ENCODE measurements around the gene CCNE1.

The CCNE1 gene

GRCh38 chr19:29771708-29772414 lies 39.9 kb upstream of the CCNE1 start:
- no peak for TF ChIP-seq SIN3A (IDR thresholded peaks at IDR 0.05; ENCODE audit: borderline replicate concordance, insufficient read depth, low read length)
- TF ChIP-seq POLR2AphosphoS5 (IDR thresholded peaks at IDR 0.05; ENCODE audit: low read depth, low read length), result no peak
- no peak for TF ChIP-seq REST (IDR thresholded peaks at IDR 0.05; ENCODE audit: insufficient read depth in 1 of 2, low read depth in 2 of 2, low read length in 2 of 2)
- TF ChIP-seq FOXP2 (optimal IDR thresholded peaks at IDR 0.05; ENCODE audit: borderline replicate concordance, extremely low read depth, extremely low read length, insufficient read depth), result no peak
- TF ChIP-seq TAF1 (IDR thresholded peaks at IDR 0.05; ENCODE audit: borderline replicate concordance, insufficient read depth, low read length), result no peak

DNA sequence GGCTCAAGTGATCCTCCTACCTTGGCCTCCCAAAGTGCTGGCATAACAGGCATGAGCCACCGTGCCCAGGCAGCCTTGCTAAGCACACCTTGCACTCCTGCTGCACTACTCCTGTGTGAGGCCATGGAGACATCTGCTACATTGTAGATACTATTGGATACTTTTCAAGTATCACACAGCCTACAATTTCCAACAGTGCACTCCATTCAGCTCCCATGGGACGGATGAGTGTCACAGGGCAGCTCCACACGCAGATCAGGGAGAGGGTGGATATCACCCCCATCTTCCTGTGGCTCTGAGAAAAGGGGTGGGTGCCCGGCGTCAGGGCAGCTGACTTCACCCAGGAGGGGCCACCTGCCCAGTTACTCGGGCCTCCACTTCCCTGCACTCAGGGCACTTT lies 39.1 kb upstream of the CCNE1 start:
- no peak for TF ChIP-seq POLR2AphosphoS5 (IDR thresholded peaks at IDR 0.05; ENCODE audit: low read depth, low read length)
- no peak for TF ChIP-seq SIN3A (IDR thresholded peaks at IDR 0.05; ENCODE audit: borderline replicate concordance, insufficient read depth, low read length)
- no peak for TF ChIP-seq TAF1 (IDR thresholded peaks at IDR 0.05; ENCODE audit: borderline replicate concordance, insufficient read depth, low read length)
- no peak for TF ChIP-seq REST (IDR thresholded peaks at IDR 0.05; ENCODE audit: insufficient read depth in 1 of 2, low read depth in 2 of 2, low read length in 2 of 2)
- no peak for TF ChIP-seq FOXP2 (optimal IDR thresholded peaks at IDR 0.05; ENCODE audit: borderline replicate concordance, extremely low read depth, extremely low read length, insufficient read depth)

DNA sequence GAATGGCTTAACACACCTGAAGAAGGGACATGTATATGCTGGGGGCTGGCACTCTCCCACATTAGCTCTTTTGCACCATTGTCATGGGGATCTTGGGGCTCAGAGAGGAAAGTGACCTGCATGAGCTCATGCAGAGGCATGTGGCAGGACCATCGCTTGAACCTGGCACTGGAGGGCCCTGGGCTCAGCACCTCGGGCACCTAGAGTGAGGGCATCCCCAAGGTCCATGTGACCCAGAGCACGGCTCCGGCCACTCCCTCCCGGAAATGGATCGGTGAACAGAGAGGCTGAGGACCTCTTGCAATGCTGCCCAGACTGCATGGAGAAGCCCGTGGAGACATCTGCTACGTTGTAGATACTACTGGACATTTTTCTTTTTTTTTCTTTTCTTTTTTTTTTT lies 38.6 kb upstream of the CCNE1 start:
- TF ChIP-seq TAF1 (IDR thresholded peaks at IDR 0.05; ENCODE audit: borderline replicate concordance, insufficient read depth, low read length) (no peak), REST (IDR thresholded peaks at IDR 0.05; ENCODE audit: insufficient read depth in 1 of 2, low read depth in 2 of 2, low read length in 2 of 2) (no peak), POLR2AphosphoS5 (IDR thresholded peaks at IDR 0.05; ENCODE audit: low read depth, low read length) (no peak), SIN3A (IDR thresholded peaks at IDR 0.05; ENCODE audit: borderline replicate concordance, insufficient read depth, low read length) (no peak), FOXP2 (optimal IDR thresholded peaks at IDR 0.05; ENCODE audit: borderline replicate concordance, extremely low read depth, extremely low read length, insufficient read depth) (no peak)

DNA sequence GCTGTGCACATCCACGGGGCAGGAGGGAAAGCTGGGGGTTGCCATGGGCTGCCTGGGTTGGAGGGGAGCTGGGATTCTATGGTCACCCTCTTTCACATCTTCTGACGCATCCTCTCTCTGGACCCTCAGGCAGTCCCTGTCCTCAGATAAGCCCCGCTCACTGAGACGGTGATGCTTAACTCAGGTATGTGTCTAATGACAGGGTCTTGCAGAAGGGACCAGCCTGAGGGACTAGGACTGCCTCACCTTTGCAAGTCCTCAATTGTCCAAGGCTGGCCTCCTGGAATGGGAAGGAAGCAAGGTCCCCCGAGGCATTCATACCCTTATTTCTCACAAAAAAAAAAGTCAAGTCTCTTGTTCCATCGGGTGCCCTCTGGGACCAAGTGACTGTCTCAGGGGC lies 37.7 kb upstream of the CCNE1 start:
- TF ChIP-seq FOXP2 (optimal IDR thresholded peaks at IDR 0.05; ENCODE audit: borderline replicate concordance, extremely low read depth, extremely low read length, insufficient read depth), result no peak
- TF ChIP-seq POLR2AphosphoS5 (IDR thresholded peaks at IDR 0.05; ENCODE audit: low read depth, low read length), result no peak
- TF ChIP-seq SIN3A (IDR thresholded peaks at IDR 0.05; ENCODE audit: borderline replicate concordance, insufficient read depth, low read length), result no peak
- no peak for TF ChIP-seq REST (IDR thresholded peaks at IDR 0.05; ENCODE audit: insufficient read depth in 1 of 2, low read depth in 2 of 2, low read length in 2 of 2)
- TF ChIP-seq TAF1 (IDR thresholded peaks at IDR 0.05; ENCODE audit: borderline replicate concordance, insufficient read depth, low read length), result no peak

Data from PFSK-1 (cell line).